Measurements from ENCODE around the gene PRELID1. TPM values are rescaled to one million over a fixed set of nuclear protein-coding genes. Genes with fewer than 3 reads are reported as not detected.
A peak's percentile ranks its signal among the peaks of the same experiment; 100 is the strongest.

PRELID1 gene
- total RNA-seq, 1 donor from 2014 or later: 141 TPM

- no peaks in the 10 kb centered on the region for H3K9me3 Mint-ChIP-seq
- intact Hi-C loops (cut with micrococcal nuclease): no loop called here
- no peak for DNase-seq
- H3K36me3 Mint-ChIP-seq (ENCODE audit: low read depth): peaks cover 83% of the 10 kb centered on the region
- POLR2A ChIA-PET: no interaction called here
- TF ChIP-seq CTCF (IDR thresholded peaks at IDR 0.05): no peak
- H3K4me1 Mint-ChIP-seq: no peaks in the 10 kb centered on the region
- no peak overlapping the region for H3K27ac Mint-ChIP-seq
- H3K4me3 Mint-ChIP-seq: no peak overlapping the region
- no peak for ATAC-seq (ENCODE audit: low read depth)
- no peaks in the 10 kb centered on the region for H3K27me3 Mint-ChIP-seq
- CTCF ChIA-PET: no interaction called here
Observed at GRCh38 chr5:177271113-177271512, 32.5 kb upstream of the PRELID1 start.

GRCh38 chr5:177275883-177276282 lies 27.7 kb upstream of the PRELID1 start:
- no peak overlapping the region for H3K4me3 Mint-ChIP-seq
- no peaks in the 10 kb centered on the region for H3K9me3 Mint-ChIP-seq
- POLR2A ChIA-PET: no interaction called here
- peaks cover 78% of the 10 kb centered on the region for H3K36me3 Mint-ChIP-seq (ENCODE audit: low read depth)
- TF ChIP-seq CTCF (IDR thresholded peaks at IDR 0.05): no peak
- H3K27me3 Mint-ChIP-seq: no peaks in the 10 kb centered on the region
- H3K27ac Mint-ChIP-seq: no peak overlapping the region
- H3K4me1 Mint-ChIP-seq: peaks cover 6% of the 10 kb centered on the region
- CTCF ChIA-PET: no interaction called here
- intact Hi-C loops (cut with micrococcal nuclease): no loop called here
- DNase-seq (no peak), ATAC-seq (ENCODE audit: low read depth) (no peak)

GRCh38 chr5:177276886-177277285 lies 26.7 kb upstream of the PRELID1 start:
- no peak for TF ChIP-seq CTCF (IDR thresholded peaks at IDR 0.05)
- intact Hi-C loops (cut with micrococcal nuclease): no loop called here
- Mint-ChIP-seq H3K27me3 (no peaks in the 10 kb centered on the region), H3K36me3 (ENCODE audit: low read depth) (peaks cover 78% of the 10 kb centered on the region), H3K4me1 (peaks cover 6% of the 10 kb centered on the region), H3K27ac (no peak overlapping the region), H3K9me3 (no peaks in the 10 kb centered on the region), H3K4me3 (no peak overlapping the region)
- no peak for DNase-seq
- ChIA-PET CTCF (no interaction called here), POLR2A (interaction anchor here (0.6 kb wide), 1 partner anchor 94 kb away, joined by 3 read pairs; no protein-coding TSS in a partner anchor)
- no peak for ATAC-seq (ENCODE audit: low read depth)

GRCh38 chr5:177288191-177288590 lies 15.4 kb upstream of the PRELID1 start:
- no peak overlapping the region for H3K27ac Mint-ChIP-seq
- H3K9me3 Mint-ChIP-seq: no peaks in the 10 kb centered on the region
- no peak for ATAC-seq (ENCODE audit: low read depth)
- H3K4me3 Mint-ChIP-seq: no peak overlapping the region
- intact Hi-C loops (cut with micrococcal nuclease): no loop called here
- H3K36me3 Mint-ChIP-seq (ENCODE audit: low read depth): peaks cover 84% of the 10 kb centered on the region
- TF ChIP-seq CTCF (IDR thresholded peaks at IDR 0.05): no peak
- no peaks in the 10 kb centered on the region for H3K27me3 Mint-ChIP-seq
- peaks cover 21% of the 10 kb centered on the region for H3K4me1 Mint-ChIP-seq
- ChIA-PET POLR2A (no interaction called here), CTCF (no interaction called here)
- no peak for DNase-seq

GRCh38 chr5:177290816-177291596 lies 12.6 kb upstream of the PRELID1 start:
- Mint-ChIP-seq H3K27ac (peak overlapping the region; percentile 84), H3K36me3 (ENCODE audit: low read depth) (peaks cover 86% of the 10 kb centered on the region), H3K4me3 (peak overlapping the region; percentile 56), H3K9me3 (no peaks in the 10 kb centered on the region), H3K4me1 (peaks cover 35% of the 10 kb centered on the region), H3K27me3 (no peaks in the 10 kb centered on the region)
- ChIA-PET CTCF (no interaction called here), POLR2A (interaction anchor here (0.6 to 1.9 kb wide), 2 partner anchors 10 to 284 kb away, joined by 7 to 14 read pairs; partner anchors contain the start of gene UIMC1)
- intact Hi-C loops (cut with micrococcal nuclease): loop anchor here (1.0 kb wide), 1 partner anchor 12 kb away; no protein-coding TSS in a partner anchor
- no peak for TF ChIP-seq CTCF (IDR thresholded peaks at IDR 0.05)
- DNase-seq: no peak
- peak; percentile 63 for ATAC-seq (ENCODE audit: low read depth)

Data from activated B cell treated with CpG ODN at 0.5 μM for 24 hours (primary cell).